GM21825 (cell line): Measurements from ENCODE around the gene DEDD.
"Not testable (repeated sequence)": the region's sequence is repeated elsewhere in the genome, so short reads cannot be mapped to it uniquely, and the experiment has no call there.

Experiments used
- ATAC-seq: cut with Tn5 transposase; IDR thresholded peaks from one replicate; pipeline ENCODE4 v1.9.1; 2021; ENCODE audit warnings: mild to moderate bottlenecking, moderate library complexity; ENCODE audit not compliant: unreplicated experiment

DEDD gene

GRCh38 chr1:161130266-161130665 is 2.2 kb downstream of the DEDD start:
- no peak for ATAC-seq

GRCh38 chr1:161128591-161129420 is 3.7 kb downstream of the DEDD start:
- no peak for ATAC-seq

GRCh38 chr1:161127649-161128048 is 4.8 kb downstream of the DEDD start:
- no peak for ATAC-seq

- ATAC-seq = no peak
Observed at GRCh38 chr1:161122967-161123366, 9.5 kb downstream of the DEDD start.

- no peak for ATAC-seq
Observed at GRCh38 chr1:161121834-161122233, 10.6 kb downstream of the DEDD start.

GRCh38 chr1:161121042-161121650 is 11.3 kb downstream of the DEDD start:
- ATAC-seq = no peak

GRCh38 chr1:161119092-161119903 is 13.2 kb downstream of the DEDD start:
- no peak for ATAC-seq

- ATAC-seq = peak; percentile 75
Observed at GRCh38 chr1:161117759-161118581, 14.5 kb downstream of the DEDD start, which contains the start of the genes NIT1 and PFDN2. Gene NIT1 (plus strand): TSS chr1:161118105. CDS start chr1:161118177, 72 bp downstream. Gene PFDN2 (minus strand): TSS chr1:161118037. CDS start chr1:161118026, 11 bp downstream.

- ATAC-seq = not testable (repeated sequence)
Observed at GRCh38 chr1:161115961-161116360, 16.5 kb downstream of the DEDD start.

GRCh38 chr1:161115132-161115711 is 17.2 kb downstream of the DEDD start:
- no peak for ATAC-seq

- no peak for ATAC-seq
Observed at GRCh38 chr1:161114556-161114955, 17.9 kb downstream of the DEDD start.

- ATAC-seq = no peak
Observed at GRCh38 chr1:161113915-161114314, 18.6 kb downstream of the DEDD start.

GRCh38 chr1:161111527-161111926 is 20.9 kb downstream of the DEDD start:
- no peak for ATAC-seq

GRCh38 chr1:161111117-161111516 is 21.4 kb downstream of the DEDD start:
- ATAC-seq = no peak

GRCh38 chr1:161106431-161106830 is 26.0 kb downstream of the DEDD start:
- no peak for ATAC-seq

GRCh38 chr1:161100556-161100955 is 31.9 kb downstream of the DEDD start:
- ATAC-seq = no peak

- ATAC-seq = no peak
Observed at GRCh38 chr1:161099090-161099802, 33.2 kb downstream of the DEDD start.

- peak; percentile 48 for ATAC-seq
Observed at GRCh38 chr1:161098210-161099068, 34.0 kb downstream of the DEDD start, which contains the start of gene KLHDC9. Gene KLHDC9 (plus strand): TSS chr1:161098361. CDS start chr1:161098536, 175 bp downstream.
